HG03139 (cell line): ENCODE data around the gene RAD18.

Experiments
- ATAC-seq: cut with Tn5 transposase; IDR thresholded peaks from one replicate; pipeline ENCODE4 v1.9.1; 2021; ENCODE audit not compliant: unreplicated experiment

Gene RAD18

DNA sequence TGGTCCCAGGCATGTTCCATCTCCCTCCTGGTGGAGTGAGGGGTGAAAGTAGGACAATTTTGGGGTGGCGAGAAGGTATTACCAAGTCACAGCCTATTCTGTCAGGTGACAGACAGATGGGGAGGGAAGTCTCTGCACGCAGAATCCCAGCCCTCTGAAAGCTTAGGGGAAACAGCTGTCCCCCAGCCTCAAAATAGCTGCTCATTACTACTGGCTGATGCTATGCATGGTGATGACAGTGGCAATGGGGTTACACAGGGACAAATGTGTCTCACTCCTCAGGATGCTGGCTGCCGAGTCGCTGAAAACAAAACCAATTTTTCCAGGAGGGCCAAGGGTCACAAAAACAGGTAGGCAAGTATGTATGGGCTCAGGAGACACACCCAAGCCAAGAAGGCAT is 125.0 kb downstream of the RAD18 start:
- ATAC-seq: no peak

GRCh38 chr3:8837162-8837561 is 126.1 kb downstream of the RAD18 start:
- ATAC-seq: no peak

DNA sequence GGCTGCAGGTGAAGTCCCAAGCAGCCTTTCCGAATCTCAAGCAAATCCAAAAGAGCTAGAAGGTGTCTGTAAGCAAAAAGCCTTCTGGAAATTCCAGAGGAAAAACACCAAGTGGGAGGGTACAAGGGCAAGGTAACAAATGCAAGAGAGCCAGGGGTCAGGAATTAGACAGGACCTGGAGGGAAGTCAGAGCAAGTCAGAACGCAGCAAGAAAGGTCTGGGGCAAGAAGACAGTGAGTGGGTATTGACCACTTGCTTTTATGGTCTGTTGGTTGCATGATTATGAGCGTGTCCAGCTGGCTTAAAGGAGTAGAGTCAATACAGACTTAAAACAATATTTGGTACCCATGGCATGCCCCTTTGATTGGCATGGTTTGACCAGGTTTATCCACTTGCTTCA is 127.2 kb downstream of the RAD18 start:
- ATAC-seq: no peak

GRCh38 chr3:8835385-8835784 is 127.9 kb downstream of the RAD18 start:
- no peak for ATAC-seq

GRCh38 chr3:8834974-8835373 is 128.3 kb downstream of the RAD18 start:
- no peak for ATAC-seq

- ATAC-seq: no peak
Measured at GRCh38 chr3:8827641-8828040, 135.6 kb downstream of the RAD18 start.
